Cardiac fibroblast (primary cell): ENCODE results near the gene KRTAP19-8.

Source experiments
- DNase-seq, 2 donors: peaks; one replicate each; pipeline versions ENCODE4 v3.0.0 to v3.0.0-alpha.2; 2010; ENCODE audit warnings: low read depth in 2 of 2
- H3K4me3 ChIP-seq, 2 donors: replicated peaks in 1 of 2; 1 replicate in 1 of 2; 2 replicates in 1 of 2; pipeline ENCODE4 v1.5.1; 2011; ENCODE audit warnings: low read depth in 2 of 2, low read length in 2 of 2, mild to moderate bottlenecking in 2 of 2, moderate library complexity in 1 of 2
- CTCF ChIP-seq: IDR thresholded peaks from one replicate; pipeline ENCODE4 v1.5.1; 2011; ENCODE audit warnings: low read depth, mild to moderate bottlenecking, low read length, inconsistent platforms

The KRTAP19-8 gene

DNA sequence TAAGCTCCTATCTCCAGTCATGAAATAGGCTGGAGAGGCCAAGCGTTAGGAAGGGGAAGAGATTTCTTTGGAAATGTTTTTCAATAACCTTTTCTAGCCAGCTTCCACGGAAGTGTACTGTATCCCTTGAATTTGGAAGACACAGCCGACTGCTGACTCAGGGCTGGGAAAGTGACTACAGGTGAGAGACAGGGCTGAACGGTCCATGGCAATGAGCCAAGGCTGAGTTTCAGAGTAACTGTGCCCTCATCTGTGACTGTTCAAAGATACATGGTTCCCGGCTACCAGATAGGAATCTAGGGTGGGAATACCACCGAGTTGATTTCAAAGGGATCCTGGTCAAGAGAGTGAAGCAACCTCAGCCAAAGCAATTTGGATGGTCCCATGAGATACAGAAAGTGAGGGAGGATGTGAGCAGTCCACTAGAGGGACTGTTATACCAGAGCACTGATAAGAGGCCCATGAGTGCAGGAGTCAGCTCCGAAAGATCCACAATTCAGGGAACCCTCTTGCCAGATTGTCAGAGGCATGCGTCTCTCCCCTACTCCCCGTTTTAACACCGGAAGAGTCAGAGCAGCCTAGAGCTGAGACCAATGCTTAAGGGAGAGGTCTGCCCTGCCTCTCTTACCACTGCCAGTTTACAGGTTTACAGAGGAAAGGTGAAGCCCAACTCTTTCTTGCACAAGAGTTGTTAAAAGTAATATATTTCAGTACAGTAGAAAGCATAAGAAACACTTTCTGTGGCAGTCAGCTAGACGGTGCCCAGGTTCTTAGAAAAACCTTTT is 3.2 kb upstream of the KRTAP19-8 start:
- no peak for TF ChIP-seq CTCF

GRCh38 chr21:31034378-31034777 is 3.9 kb downstream of the KRTAP19-8 start:
- DNase-seq = peak in 1 of 2 donors; percentile 4
- no peak overlapping the region for H3K4me3 ChIP-seq
- no peak for TF ChIP-seq CTCF

More for the DNA sequence above, 3.2 kb upstream of the KRTAP19-8 start:
- H3K4me3 ChIP-seq = no peak overlapping the region
- no peak for DNase-seq

- no peak overlapping the region for H3K4me3 ChIP-seq
- TF ChIP-seq CTCF = no peak
- DNase-seq = no peak
These were observed 7.7 kb downstream of the KRTAP19-8 start for GRCh38 chr21:31030367-31031106.

- TF ChIP-seq CTCF = no peak
- no peak overlapping the region for H3K4me3 ChIP-seq
- no peak for DNase-seq
These were observed 14.6 kb downstream of the KRTAP19-8 start for GRCh38 chr21:31023680-31024079.

DNA sequence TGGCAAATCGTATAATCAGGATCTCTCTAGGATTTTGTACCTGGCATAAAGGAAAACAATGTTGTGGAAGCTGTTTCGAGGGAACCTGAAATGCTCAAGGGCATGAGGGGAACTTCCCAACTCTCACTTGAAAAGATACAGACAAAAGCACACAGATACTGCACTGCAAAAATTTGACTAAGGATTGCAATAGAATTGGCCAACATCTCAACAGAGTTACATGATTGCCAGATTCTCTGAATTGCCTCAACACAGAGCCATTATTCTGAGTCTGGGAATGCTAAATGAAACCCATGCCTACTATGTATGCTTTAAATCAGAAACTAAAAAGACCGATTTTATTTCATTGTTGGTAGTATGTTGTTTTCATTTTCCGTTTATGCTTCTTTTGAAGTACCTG is 16.0 kb downstream of the KRTAP19-8 start:
- no peak for TF ChIP-seq CTCF
- no peak for DNase-seq
- H3K4me3 ChIP-seq = no peak overlapping the region

DNA sequence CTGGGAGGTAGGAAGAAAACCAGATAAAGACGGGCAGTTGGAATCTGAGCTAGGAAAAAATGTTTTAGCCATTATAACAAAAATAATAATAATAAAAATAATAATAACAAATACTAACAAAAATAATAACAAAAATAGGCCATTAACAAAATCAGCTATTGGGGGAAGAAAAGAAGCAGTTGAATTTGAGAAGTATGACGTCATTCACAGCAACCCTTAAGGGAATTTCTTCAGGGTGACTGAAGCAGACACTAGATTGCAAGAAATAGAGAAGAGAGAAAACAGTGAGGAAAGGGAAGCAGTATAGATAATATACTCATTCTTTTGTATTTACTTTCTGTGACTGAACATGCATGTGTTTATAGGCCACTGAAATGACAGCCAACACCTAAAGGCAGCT is 20.0 kb downstream of the KRTAP19-8 start:
- no peak for DNase-seq
- no peak overlapping the region for H3K4me3 ChIP-seq
- no peak for TF ChIP-seq CTCF
